A549 (cell line): ENCODE measurements around the gene RANBP17. TPM values are rescaled to one million over a fixed set of nuclear protein-coding genes. Genes with fewer than 3 reads are reported as not detected.

ENCODE experiments used
- ATAC-seq, 2 experiments: fragments of 200-7000 bp in 1 of 2; fragments of >200 bp in 1 of 2; cut with Nextera tagmentation in 1 of 2; cut with Tn5 transposase in 1 of 2; 3 replicates each; pipeline versions ENCODE4 v1.8.0 to v1.9.1; 2018 to 2020; ENCODE audit warnings: mild to moderate bottlenecking in 1 of 2, moderate library complexity in 1 of 2
- CTCF ChIA-PET: fragments of 300-600 bp; sonication (Branson Sonifier 250); formaldehyde crosslinking; extraction: SDS; loops from one replicate; lab custom pipeline; 2021; ENCODE audit warnings: antibody characterized with exemption, inconsistent platforms; lab: Yijun Ruan, JAX
- POLR2A ChIA-PET: fragments of 350-600 bp; formaldehyde crosslinking; extraction: SDS; loops from one replicate; lab custom pipeline; 2021; ENCODE audit warnings: antibody characterized with exemption, inconsistent platforms; lab: Yijun Ruan, JAX
- DNase-seq, 2 experiments: peaks; one replicate each; pipeline versions ENCODE4 v3.0.0 to v3.0.0-alpha.2; 2011 to 2016; ENCODE audit warnings: low read depth in 1 of 2, low spot score in 1 of 2
- FAIRE-seq: peaks from 2 replicates; lab custom pipeline; 2011; peaks lifted over from hg19 to GRCh38; lab: Jason Lieb, UNC
- H3K27ac ChIP-seq, 2 experiments: fragments of >200 bp; sonication (Bioruptor Twin); formaldehyde crosslinking; 3 replicates each; pipeline ENCODE4 v1.5.1; 2016 to 2017
- H3K4me1 ChIP-seq: fragments of >200 bp; sonication (Bioruptor Twin); formaldehyde crosslinking; 3 replicates; pipeline ENCODE4 v1.6.1; 2016
- H3K4me2 ChIP-seq: fragments of >200 bp; sonication (Bioruptor Twin); formaldehyde crosslinking; 3 replicates; pipeline ENCODE4 v1.6.1; 2016
- H3K4me3 ChIP-seq: fragments of >200 bp; sonication (Bioruptor Twin); formaldehyde crosslinking; 3 replicates; pipeline ENCODE4 v1.5.1; 2016
- H3K9me3 ChIP-seq: fragments of >200 bp; sonication (Bioruptor Twin); formaldehyde crosslinking; 3 replicates; pipeline ENCODE4 v1.6.1; 2016
- EHF ChIP-seq: fragments of 250-450 bp; sonication (Bioruptor Pico); IDR thresholded peaks from 2 replicates; pipeline ENCODE4 v1.5.0; 2020; ENCODE audit warnings: mild to moderate bottlenecking
- EP300 ChIP-seq, 2 experiments: fragments of >200 bp; sonication (Bioruptor Twin); formaldehyde crosslinking; IDR thresholded peaks; 2 replicates in 1 of 2; 3 replicates in 1 of 2; pipeline ENCODE4 v1.6.1; 2016 to 2017
- FOSB ChIP-seq: fragments of 250-450 bp; sonication (Bioruptor Pico); IDR thresholded peaks from 2 replicates; pipeline ENCODE4 v1.5.0; 2020; ENCODE audit warnings: mild to moderate bottlenecking, moderate library complexity
- FOSL2 ChIP-seq, 2 experiments: fragments of 450-650 bp in 1 of 2; fragments of >200 bp in 1 of 2; sonication (Bioruptor Twin) in 1 of 2; formaldehyde crosslinking; IDR thresholded peaks; 2 replicates each; pipeline versions ENCODE4 v1.5.0 to v1.6.1; 2016 to 2020; ENCODE audit warnings: mild to moderate bottlenecking in 1 of 2, moderate library complexity in 1 of 2
- FOXS1 ChIP-seq: fragments of 250-450 bp; sonication (Bioruptor Pico); IDR thresholded peaks from 2 replicates; pipeline ENCODE4 v1.5.0; 2020; ENCODE audit warnings: mild to moderate bottlenecking, moderate library complexity
- GATA3 ChIP-seq: IDR thresholded peaks from 2 replicates; pipeline ENCODE4 v1.6.1; 2012; ENCODE audit warnings: borderline replicate concordance
- HOXA7 ChIP-seq: fragments of 250-450 bp; sonication (Bioruptor Pico); IDR thresholded peaks from 2 replicates; pipeline ENCODE4 v1.5.0; 2020; ENCODE audit warnings: mild to moderate bottlenecking, moderate library complexity
- HOXB5 ChIP-seq: fragments of 250-450 bp; sonication (Bioruptor Pico); IDR thresholded peaks from 2 replicates; pipeline ENCODE4 v1.5.0; 2020; ENCODE audit warnings: mild to moderate bottlenecking, moderate library complexity
- JUNB ChIP-seq: fragments of >200 bp; sonication (Bioruptor Twin); formaldehyde crosslinking; IDR thresholded peaks from 2 replicates; pipeline ENCODE4 v1.6.1; 2016
- KDM1A ChIP-seq: fragments of 200-600 bp; sonication (generic); IDR thresholded peaks from 2 replicates; pipeline ENCODE4 v1.6.1; 2016; ENCODE audit warnings: low read depth, mild to moderate bottlenecking
- KDM5A ChIP-seq: fragments of 200-600 bp; sonication (generic); IDR thresholded peaks from 2 replicates; pipeline ENCODE4 v1.6.1; 2016; ENCODE audit warnings: antibody characterized with exemption, mild to moderate bottlenecking
- MAFK ChIP-seq: fragments of 450-650 bp; IDR thresholded peaks from 2 replicates; pipeline ENCODE4 v1.6.1; 2014; ENCODE audit not compliant: partially characterized antibody
- MAZ ChIP-seq: fragments of 150-350 bp; IDR thresholded peaks from 2 replicates; pipeline ENCODE4 v1.6.1; 2014; ENCODE audit warnings: antibody characterized with exemption, low read depth, low read length, borderline replicate concordance
- MYC ChIP-seq: IDR thresholded peaks from 2 replicates; pipeline ENCODE4 v1.6.1; 2012; ENCODE audit warnings: mild to moderate bottlenecking, inconsistent platforms, low read length, improper control_type of control experiment, borderline replicate concordance
- NFE2L2 ChIP-seq: fragments of 150-350 bp; conservative IDR thresholded peaks from 2 replicates; pipeline ENCODE4 v1.6.1; 2014; ENCODE audit warnings: low read length
- NPAS2 ChIP-seq: fragments of 250-450 bp; sonication (Bioruptor Pico); IDR thresholded peaks from 2 replicates; pipeline ENCODE4 v1.8.0; 2022; ENCODE audit warnings: mild to moderate bottlenecking, moderate library complexity, borderline replicate concordance
- PHF8 ChIP-seq: fragments of 200-600 bp; sonication (generic); IDR thresholded peaks from 2 replicates; pipeline ENCODE4 v1.6.1; 2016; ENCODE audit warnings: low read depth, mild to moderate bottlenecking, antibody characterized with exemption, moderate library complexity, borderline replicate concordance
- POLR2A ChIP-seq: IDR thresholded peaks from 2 replicates; pipeline ENCODE4 v1.6.1; 2012; ENCODE audit warnings: mild to moderate bottlenecking, low read length
- RAD21 ChIP-seq, 2 experiments: fragments of >200 bp in 1 of 2; sonication (Bioruptor Twin) in 1 of 2; formaldehyde crosslinking in 1 of 2; IDR thresholded peaks in 1 of 2; conservative IDR thresholded peaks in 1 of 2; 2 replicates in 1 of 2; 3 replicates in 1 of 2; pipeline ENCODE4 v1.6.1; 2012 to 2018; ENCODE audit warnings: inconsistent platforms in 1 of 2
- RNF2 ChIP-seq: fragments of 200-600 bp; sonication (generic); IDR thresholded peaks from 2 replicates; pipeline ENCODE4 v1.6.1; 2016; ENCODE audit warnings: low read depth, mild to moderate bottlenecking, antibody characterized with exemption, moderate library complexity, borderline replicate concordance
- SREBF2 ChIP-seq: fragments of 450-650 bp; IDR thresholded peaks from 2 replicates; pipeline ENCODE4 v1.6.1; 2014; ENCODE audit warnings: mild to moderate bottlenecking, moderate library complexity
- TFCP2L1 ChIP-seq: fragments of 250-450 bp; sonication (Bioruptor Pico); IDR thresholded peaks from 2 replicates; pipeline ENCODE4 v1.5.0; 2021; ENCODE audit warnings: mild to moderate bottlenecking
- ZC3H11A ChIP-seq: fragments of 450-650 bp; IDR thresholded peaks from 2 replicates; pipeline ENCODE4 v1.6.1; 2014; ENCODE audit warnings: antibody characterized with exemption, mild to moderate bottlenecking
- WGBS: methylation state at CpG from one replicate; pipeline ENCODE4 v1.1.6; 2017; ENCODE audit errors: missing lambda C conversion rate; 5-methylcytosine and 5-hydroxymethylcytosine counted together
- polyA plus RNA-seq, 4 experiments: library from polyadenylated mRNA; depleted of rRNA in 3 of 4; stranded (reverse); fragments of >200 nt; fragmentation: RNase III in 1 of 4; extraction: RNeasy Plus Mini Kit Qiagen cat#74134 plus additional on column Dnase treatment in 1 of 4; gene quantifications; 2 replicates in 3 of 4; 3 replicates in 1 of 4; pipeline ENCODE4 v1.2.3, GENCODE V29; 2011 to 2017
- TF ChIP-seq, protein P1 (sequence below): fragments of 250-450 bp; sonication (Bioruptor Pico); IDR thresholded peaks from 2 replicates; pipeline ENCODE4 v1.5.0; 2021; ENCODE audit warnings: mild to moderate bottlenecking, moderate library complexity, borderline replicate concordance
- TF ChIP-seq, protein P2 (sequence below): IDR thresholded peaks from 2 replicates; pipeline ENCODE4 v1.6.1; 2012
- TF ChIP-seq, protein P3 (sequence below): fragments of 250-450 bp; sonication (Bioruptor Pico); IDR thresholded peaks from 2 replicates; pipeline ENCODE4 v1.5.0; 2020; ENCODE audit warnings: low read depth, mild to moderate bottlenecking, moderate library complexity
- TF ChIP-seq, protein P4 (sequence below): fragments of 450-650 bp; IDR thresholded peaks from 2 replicates; pipeline ENCODE4 v1.6.1; 2014; ENCODE audit warnings: antibody characterized with exemption
- TF ChIP-seq, protein P5 (sequence below): fragments of >200 bp; sonication (Bioruptor Twin); formaldehyde crosslinking; IDR thresholded peaks from 3 replicates; pipeline ENCODE4 v1.6.1; 2016

Gene RANBP17
- polyA plus RNA-seq, 2 of the 4 experiments (the other 2 are of a cell fraction): 3.4 to 9.2 TPM

DNA sequence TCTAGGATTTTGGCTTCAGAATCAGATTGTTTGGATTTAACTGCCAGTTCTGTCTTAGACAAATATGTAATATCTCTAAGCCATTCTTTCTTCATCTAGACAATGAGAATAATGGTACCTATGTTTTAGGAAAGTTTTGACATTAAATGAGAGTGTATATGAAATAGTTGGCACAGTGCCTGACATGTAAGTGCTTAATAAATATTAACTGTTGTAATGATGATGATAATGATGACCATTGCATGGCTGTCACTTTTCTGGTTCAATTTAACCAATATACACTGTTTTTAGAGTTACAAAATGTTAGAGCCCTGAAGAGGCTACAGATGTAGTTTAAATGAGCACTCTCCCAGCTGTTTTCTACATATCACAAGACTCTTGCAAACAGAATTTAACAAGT, 131.7 kb downstream of the RANBP17 start:
- FAIRE-seq (no peak), DNase-seq (no peak), ATAC-seq (no peak)
- ChIA-PET CTCF (no interaction called here), POLR2A (no interaction called here)
- no peak overlapping the region for H3K4me2 ChIP-seq
- H3K4me1 ChIP-seq: no peaks in the 10 kb centered on the region
- no peak overlapping the region for H3K27ac ChIP-seq
- H3K4me3 ChIP-seq: no peak overlapping the region
- TF ChIP-seq, protein P1, sequence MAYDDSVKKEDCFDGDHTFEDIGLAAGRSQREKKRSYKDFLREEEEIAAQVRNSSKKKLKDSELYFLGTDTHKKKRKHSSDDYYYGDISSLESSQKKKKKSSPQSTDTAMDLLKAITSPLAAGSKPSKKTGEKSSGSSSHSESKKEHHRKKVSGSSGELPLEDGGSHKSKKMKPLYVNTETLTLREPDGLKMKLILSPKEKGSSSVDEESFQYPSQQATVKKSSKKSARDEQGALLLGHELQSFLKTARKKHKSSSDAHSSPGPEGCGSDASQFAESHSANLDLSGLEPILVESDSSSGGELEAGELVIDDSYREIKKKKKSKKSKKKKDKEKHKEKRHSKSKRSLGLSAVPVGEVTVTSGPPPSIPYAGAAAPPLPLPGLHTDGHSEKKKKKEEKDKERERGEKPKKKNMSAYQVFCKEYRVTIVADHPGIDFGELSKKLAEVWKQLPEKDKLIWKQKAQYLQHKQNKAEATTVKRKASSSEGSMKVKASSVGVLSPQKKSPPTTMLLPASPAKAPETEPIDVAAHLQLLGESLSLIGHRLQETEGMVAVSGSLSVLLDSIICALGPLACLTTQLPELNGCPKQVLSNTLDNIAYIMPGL (CRISPR knock-in tag): no peak
- TF ChIP-seq NFE2L2 (no peak), RAD21 (conservative IDR thresholded peaks at IDR 0.05 in 1 of 2, IDR thresholded peaks at IDR 0.05 in 1 of 2) (no peak), EP300 (IDR thresholded peaks at IDR 0.05) (no peak), FOSB (CRISPR knock-in tag) (no peak), NPAS2 (no peak), RNF2 (no peak), EHF (no peak), HOXB5 (CRISPR knock-in tag) (no peak), FOSL2 (IDR thresholded peaks at IDR 0.05) (no peak), FOSL2 (CRISPR knock-in tag; IDR thresholded peaks at IDR 0.05) (no peak), JUNB (no peak), TFCP2L1 (no peak), GATA3 (no peak), MYC (no peak)
- TF ChIP-seq, protein P2, sequence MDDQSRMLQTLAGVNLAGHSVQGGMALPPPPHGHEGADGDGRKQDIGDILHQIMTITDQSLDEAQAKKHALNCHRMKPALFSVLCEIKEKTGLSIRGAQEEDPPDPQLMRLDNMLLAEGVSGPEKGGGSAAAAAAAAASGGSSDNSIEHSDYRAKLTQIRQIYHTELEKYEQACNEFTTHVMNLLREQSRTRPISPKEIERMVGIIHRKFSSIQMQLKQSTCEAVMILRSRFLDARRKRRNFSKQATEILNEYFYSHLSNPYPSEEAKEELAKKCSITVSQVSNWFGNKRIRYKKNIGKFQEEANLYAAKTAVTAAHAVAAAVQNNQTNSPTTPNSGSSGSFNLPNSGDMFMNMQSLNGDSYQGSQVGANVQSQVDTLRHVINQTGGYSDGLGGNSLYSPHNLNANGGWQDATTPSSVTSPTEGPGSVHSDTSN: no peak
- TF ChIP-seq, protein P3, sequence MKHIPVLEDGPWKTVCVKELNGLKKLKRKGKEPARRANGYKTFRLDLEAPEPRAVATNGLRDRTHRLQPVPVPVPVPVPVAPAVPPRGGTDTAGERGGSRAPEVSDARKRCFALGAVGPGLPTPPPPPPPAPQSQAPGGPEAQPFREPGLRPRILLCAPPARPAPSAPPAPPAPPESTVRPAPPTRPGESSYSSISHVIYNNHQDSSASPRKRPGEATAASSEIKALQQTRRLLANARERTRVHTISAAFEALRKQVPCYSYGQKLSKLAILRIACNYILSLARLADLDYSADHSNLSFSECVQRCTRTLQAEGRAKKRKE (CRISPR knock-in tag): no peak
- H3K9me3 ChIP-seq: no peaks in the 10 kb centered on the region

DNA sequence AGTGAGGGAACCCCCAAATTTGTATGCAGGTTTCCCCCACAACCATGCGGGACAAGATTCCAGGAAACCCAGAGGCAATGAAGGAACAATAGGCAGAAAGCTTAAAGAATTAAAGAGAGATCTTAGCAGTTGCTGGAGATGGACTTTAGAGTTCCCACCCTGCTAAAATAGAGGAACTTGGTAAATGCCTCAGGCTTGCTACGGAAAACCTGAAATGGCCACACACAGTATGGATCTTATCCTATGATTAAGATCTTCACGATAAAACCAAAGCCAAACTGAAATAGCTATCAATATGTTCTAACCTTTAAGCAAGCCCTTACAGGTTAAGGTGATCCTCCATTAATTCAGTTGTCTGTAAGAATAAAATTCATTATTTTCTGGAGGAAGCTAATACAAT, 148.3 kb downstream of the RANBP17 start:
- H3K27ac ChIP-seq: no peak overlapping the region
- no peak for FAIRE-seq
- TF ChIP-seq FOXS1 (CRISPR knock-in tag) (no peak), FOSL2 (IDR thresholded peaks at IDR 0.05) (no peak), FOSL2 (CRISPR knock-in tag; IDR thresholded peaks at IDR 0.05) (no peak), RNF2 (no peak), SREBF2 (no peak), HOXA7 (no peak), PHF8 (no peak), KDM5A (no peak), MAZ (no peak), POLR2A (no peak), ZC3H11A (no peak), KDM1A (no peak), JUNB (no peak), MAFK (no peak)
- TF ChIP-seq, protein P4, sequence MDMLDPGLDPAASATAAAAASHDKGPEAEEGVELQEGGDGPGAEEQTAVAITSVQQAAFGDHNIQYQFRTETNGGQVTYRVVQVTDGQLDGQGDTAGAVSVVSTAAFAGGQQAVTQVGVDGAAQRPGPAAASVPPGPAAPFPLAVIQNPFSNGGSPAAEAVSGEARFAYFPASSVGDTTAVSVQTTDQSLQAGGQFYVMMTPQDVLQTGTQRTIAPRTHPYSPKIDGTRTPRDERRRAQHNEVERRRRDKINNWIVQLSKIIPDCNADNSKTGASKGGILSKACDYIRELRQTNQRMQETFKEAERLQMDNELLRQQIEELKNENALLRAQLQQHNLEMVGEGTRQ: no peak
- TF ChIP-seq, protein P5, sequence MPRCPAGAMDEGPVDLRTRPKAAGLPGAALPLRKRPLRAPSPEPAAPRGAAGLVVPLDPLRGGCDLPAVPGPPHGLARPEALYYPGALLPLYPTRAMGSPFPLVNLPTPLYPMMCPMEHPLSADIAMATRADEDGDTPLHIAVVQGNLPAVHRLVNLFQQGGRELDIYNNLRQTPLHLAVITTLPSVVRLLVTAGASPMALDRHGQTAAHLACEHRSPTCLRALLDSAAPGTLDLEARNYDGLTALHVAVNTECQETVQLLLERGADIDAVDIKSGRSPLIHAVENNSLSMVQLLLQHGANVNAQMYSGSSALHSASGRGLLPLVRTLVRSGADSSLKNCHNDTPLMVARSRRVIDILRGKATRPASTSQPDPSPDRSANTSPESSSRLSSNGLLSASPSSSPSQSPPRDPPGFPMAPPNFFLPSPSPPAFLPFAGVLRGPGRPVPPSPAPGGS: no peak
- TF ChIP-seq, protein P2: no peak
- TF ChIP-seq, protein P3 (CRISPR knock-in tag): no peak
- no peak for ATAC-seq
- H3K4me3 ChIP-seq: no peak overlapping the region
- H3K4me2 ChIP-seq: no peak overlapping the region
- no peak for DNase-seq
- 89% methylated on average over 3 of the region's 3 CpGs for WGBS
- ChIA-PET CTCF (no interaction called here), POLR2A (no interaction called here)
- no peaks in the 10 kb centered on the region for H3K9me3 ChIP-seq
- H3K4me1 ChIP-seq: no peaks in the 10 kb centered on the region
